OCI-LY7 (cell line): ENCODE measurements around the gene CCNI. TPM values are rescaled to one million over a fixed set of nuclear protein-coding genes. Genes with fewer than 3 reads are reported as not detected.

ENCODE experiments used
- BruUV-seq: library from RNA; stranded (reverse); fragments of 400-500 nt; replicated peaks from 2 replicates; lab custom pipeline; 2021; lab: Mats Ljungman, UMichigan
- CTCF ChIA-PET: fragments of 300-600 bp; sonication (Branson Sonifier 250); formaldehyde crosslinking; loops from one replicate; lab custom pipeline; 2022; ENCODE audit warnings: antibody characterized with exemption; ENCODE audit not compliant: unreplicated experiment; lab: Charles Lee
- POLR2A ChIA-PET: fragments of 300-600 bp; sonication (Branson Sonifier 250); formaldehyde crosslinking; loops from one replicate; lab custom pipeline; 2022; ENCODE audit warnings: antibody characterized with exemption; lab: Charles Lee
- DNase-seq: peaks from one replicate; pipeline ENCODE4 v3.0.0-alpha.2; 2015; ENCODE audit warnings: low spot score
- H2AFZ ChIP-seq: fragments of 200-600 bp; sonication (generic), shearing (Covaris generic); 2 replicates; pipeline ENCODE4 v1.6.1; 2014; ENCODE audit warnings: mild to moderate bottlenecking, antibody characterized with exemption, low read length, moderate library complexity
- H3K27ac ChIP-seq: fragments of 200-600 bp; sonication (generic); 2 replicates; pipeline ENCODE4 v1.5.1; 2014; ENCODE audit warnings: mixed run types, low read depth, mild to moderate bottlenecking, moderate library complexity, low read length, inconsistent platforms; ENCODE audit not compliant: poor library complexity, severe bottlenecking
- H3K36me3 ChIP-seq: fragments of 200-600 bp; sonication (generic); 2 replicates; pipeline ENCODE4 v1.6.1; 2014; ENCODE audit warnings: mild to moderate bottlenecking, antibody characterized with exemption, low read length, moderate library complexity, mixed read lengths; ENCODE audit not compliant: insufficient read depth
- H3K4me1 ChIP-seq: fragments of 200-600 bp; sonication (generic); 2 replicates; pipeline ENCODE4 v1.5.1; 2014; ENCODE audit warnings: mild to moderate bottlenecking, low read length; ENCODE audit not compliant: insufficient read depth, poor library complexity, severe bottlenecking
- H3K4me2 ChIP-seq: fragments of 200-600 bp; sonication (generic); 2 replicates; pipeline ENCODE4 v1.6.1; 2014; ENCODE audit warnings: mild to moderate bottlenecking, low read length
- H3K4me3 ChIP-seq: fragments of 200-600 bp; sonication (generic); 2 replicates; pipeline ENCODE4 v1.5.1; 2014; ENCODE audit warnings: mild to moderate bottlenecking, low read depth, low read length; ENCODE audit not compliant: poor library complexity, severe bottlenecking
- H3K79me2 ChIP-seq: fragments of 200-600 bp; sonication (generic); 2 replicates; pipeline ENCODE4 v1.6.1; 2016; ENCODE audit warnings: low read depth, mild to moderate bottlenecking, low read length, moderate library complexity, mixed read lengths; ENCODE audit not compliant: insufficient read depth
- H3K9me2 ChIP-seq: fragments of 200-600 bp; sonication (generic); 2 replicates; pipeline ENCODE4 v1.6.1; 2016; ENCODE audit warnings: mild to moderate bottlenecking, low read length, mixed read lengths; ENCODE audit not compliant: insufficient read depth
- H3K9me3 ChIP-seq: fragments of 200-600 bp; sonication (generic); 2 replicates; pipeline ENCODE4 v1.6.1; 2014; ENCODE audit warnings: mild to moderate bottlenecking, mixed run types, low read length, mixed read lengths
- H4K20me1 ChIP-seq: fragments of 200-600 bp; sonication (generic); 2 replicates; pipeline ENCODE4 v1.6.1; 2014; ENCODE audit warnings: mild to moderate bottlenecking, antibody characterized with exemption, low read length, moderate library complexity, mixed read lengths; ENCODE audit not compliant: insufficient read depth
- EZH2phosphoT487 ChIP-seq: fragments of 200-600 bp; sonication (generic); IDR thresholded peaks from 2 replicates; pipeline ENCODE4 v1.6.1; 2018; ENCODE audit warnings: low read depth, borderline replicate concordance, mild to moderate bottlenecking, mixed run types, antibody characterized with exemption, low read length, moderate library complexity, mixed read lengths
- intact Hi-C: fragments of 100-400 bp; cut with micrococcal nuclease; formaldehyde crosslinking; loops from one replicate; pipeline ENCODE4 v1.10.0; 2022; ENCODE audit not compliant: unreplicated experiment
- total RNA-seq, 2 experiments: library from RNA; depleted of rRNA in 1 of 2; stranded (reverse); fragments of >200 nt in 1 of 2; shearing (Covaris generic) in 1 of 2; gene quantifications; 2 replicates each; pipeline ENCODE4 v1.2.3, GENCODE V29; 2014 to 2022
- TF ChIP-seq, protein P1 (sequence below): fragments of 200-600 bp; sonication (generic); conservative IDR thresholded peaks from 2 replicates; pipeline ENCODE4 v1.5.1; 2014; ENCODE audit warnings: mild to moderate bottlenecking, antibody characterized with exemption, low read length, moderate library complexity, mixed read lengths

CCNI gene
- total RNA-seq, 2 experiments from 2014 or later = 105 to 293 TPM

DNA sequence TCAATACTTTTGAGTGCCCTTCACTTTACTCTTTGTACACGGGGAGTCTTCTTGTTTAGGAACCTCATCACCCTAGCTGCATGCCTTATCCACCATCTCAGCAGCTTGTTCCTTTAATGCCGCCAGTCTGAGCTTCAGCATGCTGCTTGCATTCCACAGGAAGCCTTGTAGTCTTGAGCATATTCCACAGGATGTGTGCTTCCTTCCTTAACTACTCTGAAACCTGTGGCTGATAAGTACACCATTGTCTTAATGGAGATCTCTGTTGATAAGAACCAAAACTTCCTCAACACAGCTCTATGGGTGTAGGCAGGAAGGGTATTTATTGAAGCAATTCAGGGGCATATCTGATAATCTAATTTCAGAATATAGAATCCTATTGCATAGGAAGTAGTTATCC is 24.4 kb upstream of the CCNI start:
- no peak for TF ChIP-seq EZH2phosphoT487
- TF ChIP-seq, protein P1, sequence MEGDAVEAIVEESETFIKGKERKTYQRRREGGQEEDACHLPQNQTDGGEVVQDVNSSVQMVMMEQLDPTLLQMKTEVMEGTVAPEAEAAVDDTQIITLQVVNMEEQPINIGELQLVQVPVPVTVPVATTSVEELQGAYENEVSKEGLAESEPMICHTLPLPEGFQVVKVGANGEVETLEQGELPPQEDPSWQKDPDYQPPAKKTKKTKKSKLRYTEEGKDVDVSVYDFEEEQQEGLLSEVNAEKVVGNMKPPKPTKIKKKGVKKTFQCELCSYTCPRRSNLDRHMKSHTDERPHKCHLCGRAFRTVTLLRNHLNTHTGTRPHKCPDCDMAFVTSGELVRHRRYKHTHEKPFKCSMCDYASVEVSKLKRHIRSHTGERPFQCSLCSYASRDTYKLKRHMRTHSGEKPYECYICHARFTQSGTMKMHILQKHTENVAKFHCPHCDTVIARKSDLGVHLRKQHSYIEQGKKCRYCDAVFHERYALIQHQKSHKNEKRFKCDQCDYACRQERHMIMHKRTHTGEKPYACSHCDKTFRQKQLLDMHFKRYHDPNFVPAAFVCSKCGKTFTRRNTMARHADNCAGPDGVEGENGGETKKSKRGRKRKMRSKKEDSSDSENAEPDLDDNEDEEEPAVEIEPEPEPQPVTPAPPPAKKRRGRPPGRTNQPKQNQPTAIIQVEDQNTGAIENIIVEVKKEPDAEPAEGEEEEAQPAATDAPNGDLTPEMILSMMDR = no peak
- Histone ChIP-seq H4K20me1 (no peaks in the 10 kb centered on the region), H3K4me3 (no peak overlapping the region), H2AFZ (no peak overlapping the region), H3K9me2 (no peaks in the 10 kb centered on the region), H3K79me2 (no peaks in the 10 kb centered on the region), H3K36me3 (no peaks in the 10 kb centered on the region), H3K9me3 (no peaks in the 10 kb centered on the region), H3K4me2 (no peak overlapping the region), H3K4me1 (peaks cover 15% of the 10 kb centered on the region), H3K27ac (no peak overlapping the region)
- BruUV-seq = no TSS peak
- CTCF ChIA-PET = no interaction called here
- intact Hi-C loops = no loop called here
- DNase-seq = no peak
- POLR2A ChIA-PET = interaction anchor here (0.6 to 1.3 kb wide), 3 partner anchors 10 to 54 kb away, joined by 3 to 4 read pairs (median 4); no protein-coding TSS in a partner anchor

DNA sequence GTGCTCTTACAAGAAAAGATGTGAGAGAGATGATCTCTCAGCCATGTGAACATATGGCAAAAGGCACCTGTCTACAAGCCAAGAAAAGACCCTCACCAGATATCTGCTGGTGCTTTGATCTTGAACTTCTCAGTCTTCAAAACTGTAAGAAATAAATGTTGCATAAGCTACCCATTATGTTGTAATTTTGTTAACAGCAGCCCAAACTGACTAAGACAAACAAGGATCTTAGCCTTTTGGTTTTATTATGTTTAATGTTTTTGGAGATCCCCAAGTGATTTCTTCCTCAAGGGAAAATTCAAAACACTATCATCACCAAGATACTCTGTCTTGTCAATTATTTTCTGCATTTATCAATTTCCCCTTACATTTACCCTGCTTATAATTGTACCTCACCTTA is 21.8 kb upstream of the CCNI start:
- POLR2A ChIA-PET = interaction anchor here (0.9 to 5.3 kb wide), 6 partner anchors 9 to 101 kb away, joined by 3 to 63 read pairs (median 4); no protein-coding TSS in a partner anchor

More for the DNA sequence above, 21.8 kb upstream of the CCNI start:
- intact Hi-C loops = no loop called here
- H3K9me3 ChIP-seq = no peaks in the 10 kb centered on the region
- H3K79me2 ChIP-seq = no peaks in the 10 kb centered on the region
- H3K4me2 ChIP-seq = no peak overlapping the region
- H3K36me3 ChIP-seq = no peaks in the 10 kb centered on the region
- TF ChIP-seq, protein P1 = no peak
- TF ChIP-seq EZH2phosphoT487 = no peak
- H2AFZ ChIP-seq = no peak overlapping the region
- no peak for DNase-seq
- H3K27ac ChIP-seq = no peak overlapping the region
- H3K4me1 ChIP-seq = peaks cover 25% of the 10 kb centered on the region
- CTCF ChIA-PET = interaction anchor here (1.0 to 2.6 kb wide), 2 partner anchors 56 to 106 kb away, joined by 5 to 26 read pairs; no protein-coding TSS in a partner anchor
- H3K4me3 ChIP-seq = no peak overlapping the region
- no peaks in the 10 kb centered on the region for H3K9me2 ChIP-seq
- BruUV-seq = no TSS peak
- no peaks in the 10 kb centered on the region for H4K20me1 ChIP-seq
